Psoas muscle (tissue), 8 donors: ENCODE results near the gene FOXP3. TPM values are rescaled to one million over a fixed set of nuclear protein-coding genes. Genes with fewer than 3 reads are reported as not detected.

Experiments
- ATAC-seq, 4 donors: fragments of 200-7000 bp; cut with Tn5 transposase; one replicate each; pipeline ENCODE4 v1.9.1; 2020; ENCODE audit warnings: moderate library complexity in 3 of 4, mild to moderate bottlenecking in 2 of 4
- DNase-seq, 2 donors: peaks; one replicate each; pipeline ENCODE4 v3.0.0-alpha.2; 2020
- H3K27ac ChIP-seq: fragments of 200-600 bp; one replicate; pipeline ENCODE4 v1.8.0; 2022
- H3K27me3 ChIP-seq, 3 donors: fragments of 200-600 bp in 1 of 3; one replicate each; pipeline versions ENCODE4 v1.6.1 to v1.8.0; 2013 to 2022; ENCODE audit warnings: low read length in 2 of 3, mild to moderate bottlenecking in 2 of 3, moderate library complexity in 1 of 3; ENCODE audit not compliant: insufficient read depth in 3 of 3
- H3K36me3 ChIP-seq, 2 donors: fragments of 200-600 bp in 1 of 2; one replicate each; pipeline versions ENCODE4 v1.6.1 to v1.8.0; 2013 to 2022; ENCODE audit warnings: low read depth in 1 of 2, mild to moderate bottlenecking in 1 of 2, moderate library complexity in 1 of 2; ENCODE audit not compliant: insufficient read depth in 1 of 2
- H3K4me1 ChIP-seq: fragments of 200-600 bp; one replicate; pipeline ENCODE4 v1.8.0; 2022
- H3K4me3 ChIP-seq: fragments of 200-600 bp; one replicate; pipeline ENCODE4 v1.8.0; 2022; ENCODE audit warnings: mild to moderate bottlenecking
- H3K9me3 ChIP-seq: fragments of 200-600 bp; one replicate; pipeline ENCODE4 v1.8.0; 2022
- WGBS, 3 donors: extraction: QIAGEN DNeasy Blood & Tissue Kit; methylation state at CpG; one replicate each; pipeline versions ENCODE4 v1.1.6 to v1.1.7; 2013; 5-methylcytosine and 5-hydroxymethylcytosine counted together
- intact Hi-C, 2 donors: fragments of 100-400 bp; cut with DNase I; formaldehyde crosslinking; loops; one replicate each; pipeline versions ENCODE4 v1.11.0 to v1.14.2; 2022
- polyA plus RNA-seq, 3 donors: library from polyadenylated mRNA; stranded (reverse); fragments of 200-250 nt; gene quantifications; one replicate each; pipeline ENCODE4 v1.2.3, GENCODE V29; 2013
- total RNA-seq, 4 donors: library from RNA; stranded (reverse); fragmentation: NEBNext Ultra II Directional in 2 of 4; extraction: Animal tissue kit (Norgen Biotek cat#: 25700) in 2 of 4; gene quantifications; one replicate each; pipeline versions ENCODE4 v1.2.1 to v1.2.4, GENCODE V29; 2021 to 2023
- TF ChIP-seq, protein P1 (sequence below): fragments of 200-600 bp; IDR thresholded peaks from one replicate; pipeline ENCODE4 v1.8.0; 2022; ENCODE audit warnings: antibody characterized with exemption
- donor health status: healthy with polysubstance abuse.
- donor health status: DM: no; HTN: no; CAD: no; lungs with moderate emphysema.
- donor health status: Bipolar disorder and iron deficiency.
- donor health status: healthy.
- donor health status: DM: yes; HTN: yes; CAD: no.
- donor health status: DM: no; HTN: no; CAD: no.
- donor health status: DM: no; HTN: no; CAD: no.
- donor health status: DM: yes; HTN: yes; CAD: no.

FOXP3 gene
- total and polyA plus RNA-seq, 7 donors: 0.03 to 0.05 TPM; not detected in 5

DNA sequence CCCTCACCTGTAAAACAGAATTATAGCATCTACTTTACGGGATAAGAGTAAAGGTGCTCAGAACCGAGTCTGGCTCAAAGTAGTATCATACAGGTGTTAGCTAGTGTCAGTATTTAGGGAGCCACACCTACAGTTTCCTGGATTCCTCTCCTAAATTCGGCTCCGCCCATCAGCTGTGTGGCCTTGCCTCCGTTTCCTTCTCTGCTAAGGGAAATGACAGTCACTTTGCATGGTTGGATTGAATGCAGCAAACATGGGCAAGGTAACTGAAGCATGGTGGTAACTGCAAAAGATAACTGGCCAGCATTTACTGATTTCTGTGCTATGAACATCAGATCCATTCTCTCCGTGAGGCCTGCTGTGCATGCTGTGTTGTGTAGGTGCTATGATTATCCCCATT lies 7.9 kb upstream of the FOXP3 start:
- WGBS, 3 donors: 50 to 70% (median 60%) methylated on average over 6 of the region's 6 CpGs
- Histone ChIP-seq H3K36me3 (no peaks in the 10 kb centered on the region), H3K9me3 (no peaks in the 10 kb centered on the region), H3K27me3 (peaks cover 0 to 4% (median 0%) of the 10 kb centered on the region in 3 donors), H3K27ac (no peak overlapping the region), H3K4me3 (no peak overlapping the region), H3K4me1 (no peaks in the 10 kb centered on the region)
- TF ChIP-seq, protein P1, sequence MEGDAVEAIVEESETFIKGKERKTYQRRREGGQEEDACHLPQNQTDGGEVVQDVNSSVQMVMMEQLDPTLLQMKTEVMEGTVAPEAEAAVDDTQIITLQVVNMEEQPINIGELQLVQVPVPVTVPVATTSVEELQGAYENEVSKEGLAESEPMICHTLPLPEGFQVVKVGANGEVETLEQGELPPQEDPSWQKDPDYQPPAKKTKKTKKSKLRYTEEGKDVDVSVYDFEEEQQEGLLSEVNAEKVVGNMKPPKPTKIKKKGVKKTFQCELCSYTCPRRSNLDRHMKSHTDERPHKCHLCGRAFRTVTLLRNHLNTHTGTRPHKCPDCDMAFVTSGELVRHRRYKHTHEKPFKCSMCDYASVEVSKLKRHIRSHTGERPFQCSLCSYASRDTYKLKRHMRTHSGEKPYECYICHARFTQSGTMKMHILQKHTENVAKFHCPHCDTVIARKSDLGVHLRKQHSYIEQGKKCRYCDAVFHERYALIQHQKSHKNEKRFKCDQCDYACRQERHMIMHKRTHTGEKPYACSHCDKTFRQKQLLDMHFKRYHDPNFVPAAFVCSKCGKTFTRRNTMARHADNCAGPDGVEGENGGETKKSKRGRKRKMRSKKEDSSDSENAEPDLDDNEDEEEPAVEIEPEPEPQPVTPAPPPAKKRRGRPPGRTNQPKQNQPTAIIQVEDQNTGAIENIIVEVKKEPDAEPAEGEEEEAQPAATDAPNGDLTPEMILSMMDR: no peak
- ATAC-seq: no peak
- intact Hi-C loops: no loop called here
- no peak for DNase-seq

DNA sequence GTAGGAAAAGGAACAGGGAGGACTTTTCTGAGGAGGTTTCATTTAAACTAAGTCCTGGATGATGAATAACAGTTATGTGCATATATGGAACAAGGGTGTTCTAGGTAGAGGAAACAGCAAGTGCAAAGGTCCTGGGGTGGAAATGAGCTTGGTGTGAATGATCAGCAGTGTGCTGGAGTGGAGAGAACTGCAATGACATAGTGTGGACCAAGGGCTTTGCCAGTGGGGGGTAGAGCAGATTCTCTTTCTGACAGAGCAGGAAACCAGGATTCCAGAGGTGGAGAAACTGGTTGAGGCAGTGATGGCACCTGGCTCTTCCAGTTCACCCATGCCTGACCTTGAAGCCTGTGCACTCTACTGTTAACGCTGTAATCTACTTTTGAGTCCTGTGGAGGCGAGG lies 6.8 kb upstream of the FOXP3 start:
- WGBS, 3 donors: 76 to 90% (median 83%) methylated on average over 2 of the region's 2 CpGs
- peak overlapping the region; percentile 80 for H3K4me3 ChIP-seq
- no peak overlapping the region for H3K27ac ChIP-seq
- H3K4me1 ChIP-seq: no peaks in the 10 kb centered on the region
- no peaks in the 10 kb centered on the region for H3K9me3 ChIP-seq
- no peak for ATAC-seq
- no peak for DNase-seq
- no peaks in the 10 kb centered on the region for H3K36me3 ChIP-seq
- intact Hi-C loops: no loop called here
- H3K27me3 ChIP-seq: peaks cover 0 to 4% (median 0%) of the 10 kb centered on the region in 3 donors
- TF ChIP-seq, protein P1: no peak

DNA sequence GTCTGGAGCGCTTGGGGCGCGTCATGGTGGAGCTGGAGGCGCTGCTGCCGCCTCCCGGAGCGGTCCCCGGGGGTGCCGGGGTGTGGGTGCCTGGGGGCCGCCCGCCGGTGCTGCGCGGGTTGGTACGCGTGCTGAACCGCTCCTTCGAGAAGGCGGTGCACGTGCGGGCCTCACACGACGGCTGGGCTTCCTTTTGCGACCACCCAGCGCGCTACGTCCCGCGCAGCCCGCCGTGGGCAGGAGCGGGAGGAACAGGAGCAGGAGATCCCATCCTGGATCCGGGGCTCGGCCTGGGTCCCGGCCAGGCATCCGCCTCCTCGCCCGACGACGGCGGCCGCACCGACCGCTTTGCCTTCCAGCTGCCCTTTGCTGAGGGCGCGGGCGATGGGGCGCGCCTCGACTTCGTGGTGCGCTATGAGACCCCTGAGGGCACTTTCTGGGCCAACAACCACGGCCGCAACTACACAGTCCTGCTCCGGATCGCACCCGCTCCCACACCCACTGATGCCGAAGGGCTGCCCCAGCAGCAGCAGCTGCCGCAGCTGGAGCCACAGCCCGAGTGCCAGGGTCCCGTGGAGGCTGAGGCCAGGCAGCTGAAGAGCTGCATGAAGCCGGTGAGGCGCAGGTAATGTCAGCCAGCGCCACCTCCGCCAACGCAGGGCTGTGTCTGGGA lies 5.9 kb upstream of the FOXP3 start:
- WGBS, 3 donors: 37 to 61% (median 57%) methylated on average over 25 to 66 of the region's 66 CpGs
- intact Hi-C loops: no loop called here
- Histone ChIP-seq H3K4me3 (peak overlapping the region; percentile 80), H3K27ac (peak overlapping the region; percentile 87), H3K27me3 (peaks cover 0 to 4% (median 0%) of the 10 kb centered on the region in 3 donors), H3K9me3 (no peaks in the 10 kb centered on the region), H3K36me3 (no peaks in the 10 kb centered on the region), H3K4me1 (no peaks in the 10 kb centered on the region)
- no peak for ATAC-seq
- DNase-seq: no peak
- TF ChIP-seq, protein P1: no peak

DNA sequence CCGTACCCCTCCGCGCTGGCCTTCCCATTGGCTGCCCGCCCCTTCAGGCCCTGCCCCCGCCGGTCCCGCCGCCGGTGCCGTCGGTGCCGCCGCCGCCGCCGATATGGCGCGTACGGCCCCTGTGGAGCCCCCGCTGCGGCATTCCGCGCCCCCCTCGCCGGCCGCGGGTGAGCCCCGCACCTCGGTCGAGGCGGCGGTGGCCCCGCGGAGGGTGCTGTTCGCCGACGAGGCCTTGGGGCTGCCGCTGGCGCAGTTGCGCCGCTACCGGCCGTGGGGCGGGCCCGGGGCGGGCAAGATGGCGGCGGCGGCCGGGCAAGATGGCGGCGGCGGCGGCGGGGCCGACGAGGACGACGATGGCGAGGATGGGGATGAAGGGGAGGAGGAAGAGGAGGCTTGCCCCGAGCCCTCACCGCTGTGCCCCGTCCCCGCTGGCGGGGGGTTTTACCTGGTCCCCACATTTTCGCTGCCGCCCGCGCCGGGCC lies 5.3 kb upstream of the FOXP3 start, which contains the start of gene PPP1R3F:
Gene PPP1R3F, plus strand, starts transcription at position 27 of the 482 bp plus-strand sequence. Its CDS starts 77 bp downstream, at position 104.
- H3K4me1 ChIP-seq: no peaks in the 10 kb centered on the region
- peak within 1 kb of the TSS; percentile 87 for H3K27ac ChIP-seq
- intact Hi-C loops: no loop called here
- ATAC-seq (peak; percentile 6 to 28 (median 24)), DNase-seq (peak in 1 of 2 donors; percentile 65)
- no peaks in the 10 kb centered on the region for H3K36me3 ChIP-seq
- H3K27me3 ChIP-seq: peaks cover 0 to 8% (median 0%) of the 10 kb centered on the region in 3 donors
- TF ChIP-seq, protein P1: no peak
- H3K4me3 ChIP-seq: peak within 1 kb of the TSS; percentile 80
- H3K9me3 ChIP-seq: no peaks in the 10 kb centered on the region
- WGBS, 3 donors: 0 to 36% (median 1%) methylated on average over 15 to 57 of the region's 70 CpGs
